ENCODE measurements around the gene SLC38A8. TPM values are rescaled to one million over a fixed set of nuclear protein-coding genes. Genes with fewer than 3 reads are reported as not detected.
A peak's percentile ranks its signal among the peaks of the same experiment; 100 is the strongest.

Gene SLC38A8
- total RNA-seq, 1 donor: not detected

DNA sequence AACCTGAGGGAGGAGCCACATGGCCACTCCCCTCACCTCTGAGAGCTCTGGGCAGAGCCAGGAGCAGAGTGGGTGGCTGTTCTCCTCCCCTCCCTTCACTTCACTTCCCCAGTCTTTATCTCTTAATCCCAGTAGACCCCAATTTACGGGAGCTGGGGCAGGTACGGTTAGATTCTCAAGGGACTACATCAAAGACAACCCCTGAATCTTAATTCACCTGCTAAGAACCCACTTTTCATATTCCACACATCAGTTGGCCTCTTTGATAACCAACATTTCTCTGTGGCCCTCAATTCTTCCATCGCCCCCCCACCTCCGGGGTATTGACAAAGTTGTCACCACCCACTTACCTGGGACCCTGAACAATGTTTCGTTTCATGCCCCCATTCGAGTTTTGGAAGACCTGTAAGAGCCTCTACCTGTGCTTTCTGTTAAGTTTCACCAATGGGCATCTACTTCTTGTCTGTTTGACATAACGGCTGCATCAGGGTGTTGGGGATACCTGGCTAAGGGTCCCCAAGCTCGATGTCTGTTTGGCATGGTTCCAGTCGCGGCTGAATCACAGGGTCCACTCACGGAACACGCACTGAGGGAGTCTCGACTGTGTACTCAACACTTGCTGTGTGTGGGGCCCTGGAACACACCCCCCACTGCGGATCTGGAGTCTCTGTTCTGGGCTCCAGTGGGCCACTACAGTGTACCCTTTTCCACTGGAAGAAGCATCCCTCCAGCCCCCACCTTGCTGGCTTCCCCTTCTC is 27.8 kb downstream of the SLC38A8 start:
- Histone ChIP-seq H3K27ac (ENCODE audit: low read depth, low read length) (no peak overlapping the region), H3K27me3 (ENCODE audit: insufficient read depth, low read length) (no peaks in the 10 kb centered on the region), H3K4me1 (ENCODE audit: insufficient read depth, low read length) (no peaks in the 10 kb centered on the region), H4K20me1 (ENCODE audit: insufficient read depth, low read length) (no peaks in the 10 kb centered on the region), H3K4me3 (ENCODE audit: insufficient read depth, low read length) (no peak overlapping the region), H3K4me2 (ENCODE audit: insufficient read depth, low read length) (no peak overlapping the region), H2AFZ (ENCODE audit: low read length) (no peak overlapping the region), H3K9me3 (ENCODE audit: low read depth, low read length) (no peaks in the 10 kb centered on the region), H3K79me2 (ENCODE audit: insufficient read depth, low read length) (no peaks in the 10 kb centered on the region), H3K36me3 (ENCODE audit: insufficient read depth, low read length) (no peaks in the 10 kb centered on the region)
- no peak for DNase-seq (ENCODE audit: insufficient read length, low spot score, missing footprints)
- TF ChIP-seq, protein P1, sequence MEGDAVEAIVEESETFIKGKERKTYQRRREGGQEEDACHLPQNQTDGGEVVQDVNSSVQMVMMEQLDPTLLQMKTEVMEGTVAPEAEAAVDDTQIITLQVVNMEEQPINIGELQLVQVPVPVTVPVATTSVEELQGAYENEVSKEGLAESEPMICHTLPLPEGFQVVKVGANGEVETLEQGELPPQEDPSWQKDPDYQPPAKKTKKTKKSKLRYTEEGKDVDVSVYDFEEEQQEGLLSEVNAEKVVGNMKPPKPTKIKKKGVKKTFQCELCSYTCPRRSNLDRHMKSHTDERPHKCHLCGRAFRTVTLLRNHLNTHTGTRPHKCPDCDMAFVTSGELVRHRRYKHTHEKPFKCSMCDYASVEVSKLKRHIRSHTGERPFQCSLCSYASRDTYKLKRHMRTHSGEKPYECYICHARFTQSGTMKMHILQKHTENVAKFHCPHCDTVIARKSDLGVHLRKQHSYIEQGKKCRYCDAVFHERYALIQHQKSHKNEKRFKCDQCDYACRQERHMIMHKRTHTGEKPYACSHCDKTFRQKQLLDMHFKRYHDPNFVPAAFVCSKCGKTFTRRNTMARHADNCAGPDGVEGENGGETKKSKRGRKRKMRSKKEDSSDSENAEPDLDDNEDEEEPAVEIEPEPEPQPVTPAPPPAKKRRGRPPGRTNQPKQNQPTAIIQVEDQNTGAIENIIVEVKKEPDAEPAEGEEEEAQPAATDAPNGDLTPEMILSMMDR (IDR thresholded peaks at IDR 0.05; ENCODE audit: extremely low read depth, low read depth, low read length): no peak

DNA sequence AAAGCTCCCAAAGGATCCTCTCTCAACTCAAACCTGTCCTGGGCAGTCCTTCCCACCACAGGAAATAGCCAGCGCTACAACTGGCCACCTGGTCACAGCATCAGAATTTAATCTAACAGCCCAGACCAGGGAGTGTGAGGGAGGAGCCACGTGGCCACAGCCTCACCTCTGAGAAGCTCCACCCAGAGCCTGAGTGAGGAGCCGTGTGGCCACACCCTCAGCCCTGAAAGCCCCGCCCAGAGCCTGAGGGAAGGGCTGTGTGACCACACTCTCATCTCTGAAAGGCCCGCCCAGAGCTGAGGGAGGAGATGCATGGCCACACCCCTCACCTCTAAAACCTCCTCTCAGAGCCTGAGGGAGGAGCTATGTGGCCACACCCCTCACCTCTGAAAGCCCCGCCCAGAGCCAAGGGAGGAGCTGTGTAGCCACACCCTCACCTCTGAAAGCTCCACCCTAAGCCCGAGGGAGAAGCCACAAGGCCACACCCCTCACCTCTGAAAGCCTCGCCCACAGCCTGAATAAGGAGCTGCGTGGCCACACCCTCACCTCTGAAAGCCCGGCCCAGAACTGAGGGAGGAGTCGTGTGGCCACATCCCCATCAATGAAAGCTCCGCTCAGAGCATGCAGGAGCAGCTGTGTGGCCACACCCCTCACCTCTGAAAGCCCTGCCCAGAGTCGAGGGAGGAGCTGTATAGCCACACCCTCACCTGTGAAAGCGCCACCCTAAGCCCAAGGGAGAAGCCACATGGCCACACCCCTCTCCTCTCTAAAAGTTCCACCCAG is 28.6 kb downstream of the SLC38A8 start:
- Histone ChIP-seq H3K27ac (ENCODE audit: low read depth, low read length) (no peak overlapping the region), H2AFZ (ENCODE audit: low read length) (no peak overlapping the region), H3K79me2 (ENCODE audit: insufficient read depth, low read length) (no peaks in the 10 kb centered on the region), H3K27me3 (ENCODE audit: insufficient read depth, low read length) (peaks cover 3% of the 10 kb centered on the region), H3K4me3 (ENCODE audit: insufficient read depth, low read length) (no peak overlapping the region), H3K4me2 (ENCODE audit: insufficient read depth, low read length) (no peak overlapping the region), H3K36me3 (ENCODE audit: insufficient read depth, low read length) (no peaks in the 10 kb centered on the region), H3K9me3 (ENCODE audit: low read depth, low read length) (no peaks in the 10 kb centered on the region), H3K4me1 (ENCODE audit: insufficient read depth, low read length) (no peaks in the 10 kb centered on the region), H4K20me1 (ENCODE audit: insufficient read depth, low read length) (no peaks in the 10 kb centered on the region)
- peak; percentile 77 for DNase-seq (ENCODE audit: insufficient read length, low spot score, missing footprints)
- TF ChIP-seq, protein P1 (IDR thresholded peaks at IDR 0.05; ENCODE audit: extremely low read depth, low read depth, low read length): no peak

- Histone ChIP-seq H3K27me3 (ENCODE audit: insufficient read depth, low read length) (peaks cover 4% of the 10 kb centered on the region), H3K4me2 (ENCODE audit: insufficient read depth, low read length) (no peak overlapping the region), H3K36me3 (ENCODE audit: insufficient read depth, low read length) (no peaks in the 10 kb centered on the region), H3K79me2 (ENCODE audit: insufficient read depth, low read length) (no peaks in the 10 kb centered on the region), H3K27ac (ENCODE audit: low read depth, low read length) (no peak overlapping the region), H4K20me1 (ENCODE audit: insufficient read depth, low read length) (no peaks in the 10 kb centered on the region), H2AFZ (ENCODE audit: low read length) (no peak overlapping the region), H3K4me1 (ENCODE audit: insufficient read depth, low read length) (no peaks in the 10 kb centered on the region), H3K4me3 (ENCODE audit: insufficient read depth, low read length) (no peak overlapping the region), H3K9me3 (ENCODE audit: low read depth, low read length) (no peaks in the 10 kb centered on the region)
- TF ChIP-seq, protein P1 (IDR thresholded peaks at IDR 0.05; ENCODE audit: extremely low read depth, low read depth, low read length): no peak
- no peak for DNase-seq (ENCODE audit: insufficient read length, low spot score, missing footprints)
These were observed 33.3 kb downstream of the SLC38A8 start for GRCh38 chr16:84009282-84009681.

- H3K27me3 ChIP-seq (ENCODE audit: insufficient read depth, low read length): peaks cover 10% of the 10 kb centered on the region
These were observed 34.6 kb downstream of the SLC38A8 start for GRCh38 chr16:84007965-84008364.

More at GRCh38 chr16:84007965-84008364, 34.6 kb downstream of the SLC38A8 start:
- TF ChIP-seq, protein P1 (IDR thresholded peaks at IDR 0.05; ENCODE audit: extremely low read depth, low read depth, low read length): no peak
- H3K4me2 ChIP-seq (ENCODE audit: insufficient read depth, low read length): no peak overlapping the region
- H3K4me3 ChIP-seq (ENCODE audit: insufficient read depth, low read length): no peak overlapping the region
- H3K79me2 ChIP-seq (ENCODE audit: insufficient read depth, low read length): no peaks in the 10 kb centered on the region
- DNase-seq (ENCODE audit: insufficient read length, low spot score, missing footprints): no peak
- no peaks in the 10 kb centered on the region for H3K9me3 ChIP-seq (ENCODE audit: low read depth, low read length)
- no peak overlapping the region for H2AFZ ChIP-seq (ENCODE audit: low read length)
- H3K4me1 ChIP-seq (ENCODE audit: insufficient read depth, low read length): no peaks in the 10 kb centered on the region
- no peak overlapping the region for H3K27ac ChIP-seq (ENCODE audit: low read depth, low read length)
- no peaks in the 10 kb centered on the region for H3K36me3 ChIP-seq (ENCODE audit: insufficient read depth, low read length)
- H4K20me1 ChIP-seq (ENCODE audit: insufficient read depth, low read length): no peaks in the 10 kb centered on the region

Measured in osteoblast (primary cell).